Fibroblast of skin of right quadriceps (primary cell): ENCODE data around the gene FZR1.

Experiments used
- DNase-seq: peaks from one replicate; pipeline ENCODE4 v3.0.0-alpha.2; 2013

Gene FZR1

DNA sequence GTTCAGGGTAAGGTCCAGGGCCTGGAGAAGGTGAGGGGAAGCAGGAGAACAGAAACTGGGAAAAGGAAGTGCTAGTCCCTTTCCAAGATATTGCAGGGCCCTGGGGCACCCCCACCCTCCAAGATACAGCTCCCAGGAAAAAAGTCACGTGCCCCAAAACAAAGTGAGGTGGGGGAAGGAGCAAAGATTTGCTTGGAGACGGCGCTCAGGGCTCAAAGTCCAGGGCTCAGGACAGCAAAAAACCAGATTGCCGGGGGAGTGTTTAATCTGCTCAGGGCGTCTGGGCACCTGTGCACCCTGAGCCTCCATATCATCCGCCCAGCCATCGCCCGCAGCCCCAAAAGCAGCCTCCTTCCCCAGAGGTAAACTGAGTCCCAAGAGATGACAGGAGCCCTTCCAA is 32.1 kb upstream of the FZR1 start:
- no peak for DNase-seq

DNA sequence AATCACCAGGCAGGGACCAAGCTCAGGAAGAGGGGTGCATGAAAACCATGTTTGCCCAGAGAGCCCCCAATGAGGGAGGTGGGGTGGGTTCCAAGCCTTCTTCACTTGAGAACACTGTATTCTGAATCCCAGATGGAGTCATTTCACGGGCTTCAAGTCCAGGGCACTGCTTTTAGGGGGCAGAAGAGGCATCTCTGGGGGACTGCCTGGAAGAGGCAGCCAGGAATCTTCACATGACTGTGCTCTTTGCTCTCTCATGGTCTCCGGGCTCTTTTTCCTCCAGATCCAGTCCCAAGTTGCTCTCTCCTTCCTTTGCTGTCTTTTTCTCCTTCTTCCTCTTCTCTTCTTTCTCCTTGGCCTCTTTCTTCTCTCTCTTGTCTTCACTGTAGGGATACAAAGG is 31.5 kb upstream of the FZR1 start:
- DNase-seq: no peak

DNA sequence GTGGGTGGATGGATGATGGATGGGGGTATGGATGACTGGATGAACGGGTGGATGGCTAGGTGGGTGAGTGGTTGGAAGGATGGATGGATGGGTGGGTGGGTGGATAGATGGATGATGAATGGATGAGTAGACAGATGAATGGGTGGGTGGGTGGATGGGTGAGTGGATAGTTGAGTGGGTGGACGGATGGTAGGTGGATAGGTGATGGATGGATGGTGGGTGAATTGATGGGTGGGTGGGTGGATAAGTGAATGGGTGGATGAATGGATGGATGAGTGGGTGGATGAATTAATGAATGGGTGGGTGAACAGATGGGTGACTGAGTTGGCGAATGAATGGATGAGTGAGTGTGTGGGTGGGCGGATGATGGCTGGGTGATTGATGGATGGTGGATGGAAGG is 30.7 kb upstream of the FZR1 start:
- DNase-seq: no peak

DNA sequence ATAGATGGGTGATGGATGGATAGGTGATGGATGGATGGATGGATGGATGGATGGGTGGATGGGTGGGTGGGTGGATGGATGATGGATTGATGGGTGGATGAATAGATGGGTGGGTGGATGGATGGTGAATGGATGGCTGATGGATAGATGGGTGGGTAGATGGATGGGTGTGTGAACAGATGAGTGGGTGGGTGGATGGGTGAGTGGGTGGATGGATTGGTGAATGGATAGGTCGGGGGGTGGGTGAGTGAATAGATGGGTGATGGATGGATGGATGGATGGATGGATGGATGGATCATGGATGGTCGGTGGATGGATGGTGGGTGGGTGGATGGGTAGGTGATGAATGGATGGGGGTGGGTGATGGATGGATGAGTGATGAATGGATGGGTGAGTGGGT is 29.3 kb upstream of the FZR1 start:
- no peak for DNase-seq

DNA sequence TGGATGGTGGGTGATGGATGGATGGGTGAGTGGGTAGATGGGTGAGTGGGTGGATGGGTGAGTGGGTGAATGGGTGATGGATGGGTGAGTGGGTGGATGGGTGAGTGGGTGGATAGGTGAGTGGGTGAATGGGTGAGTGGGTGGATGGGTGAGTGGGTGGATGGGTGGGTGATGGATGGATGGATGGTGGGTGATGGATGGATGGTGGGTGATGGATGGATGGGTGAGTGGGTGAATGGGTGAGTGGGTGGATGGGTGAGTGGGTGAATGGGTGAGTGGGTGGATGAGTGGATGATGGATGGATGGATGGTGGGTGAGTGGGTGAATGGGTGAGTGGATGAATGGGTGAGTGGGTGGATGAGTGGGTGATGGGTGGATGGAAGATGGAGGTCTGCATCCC is 28.6 kb upstream of the FZR1 start:
- no peak for DNase-seq

DNA sequence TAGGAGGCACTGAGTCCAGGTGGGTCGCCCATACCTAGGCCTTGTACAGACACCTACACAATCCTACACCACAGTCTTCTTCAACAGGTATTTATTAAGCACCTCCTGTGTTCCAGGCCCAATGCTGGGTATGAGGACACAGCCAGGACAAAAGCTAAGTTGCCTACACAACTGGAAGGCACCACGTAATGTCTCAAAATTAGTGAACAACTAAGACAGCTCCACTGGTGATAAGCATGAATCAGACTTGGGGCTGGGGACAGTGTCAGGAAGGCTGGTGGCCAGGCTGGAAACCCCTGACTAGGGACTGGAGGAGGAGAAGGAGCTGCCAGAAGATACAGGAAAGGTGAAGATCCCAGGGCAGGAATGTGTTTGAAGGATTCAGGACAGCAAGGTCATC is 28.2 kb upstream of the FZR1 start:
- DNase-seq: no peak

DNA sequence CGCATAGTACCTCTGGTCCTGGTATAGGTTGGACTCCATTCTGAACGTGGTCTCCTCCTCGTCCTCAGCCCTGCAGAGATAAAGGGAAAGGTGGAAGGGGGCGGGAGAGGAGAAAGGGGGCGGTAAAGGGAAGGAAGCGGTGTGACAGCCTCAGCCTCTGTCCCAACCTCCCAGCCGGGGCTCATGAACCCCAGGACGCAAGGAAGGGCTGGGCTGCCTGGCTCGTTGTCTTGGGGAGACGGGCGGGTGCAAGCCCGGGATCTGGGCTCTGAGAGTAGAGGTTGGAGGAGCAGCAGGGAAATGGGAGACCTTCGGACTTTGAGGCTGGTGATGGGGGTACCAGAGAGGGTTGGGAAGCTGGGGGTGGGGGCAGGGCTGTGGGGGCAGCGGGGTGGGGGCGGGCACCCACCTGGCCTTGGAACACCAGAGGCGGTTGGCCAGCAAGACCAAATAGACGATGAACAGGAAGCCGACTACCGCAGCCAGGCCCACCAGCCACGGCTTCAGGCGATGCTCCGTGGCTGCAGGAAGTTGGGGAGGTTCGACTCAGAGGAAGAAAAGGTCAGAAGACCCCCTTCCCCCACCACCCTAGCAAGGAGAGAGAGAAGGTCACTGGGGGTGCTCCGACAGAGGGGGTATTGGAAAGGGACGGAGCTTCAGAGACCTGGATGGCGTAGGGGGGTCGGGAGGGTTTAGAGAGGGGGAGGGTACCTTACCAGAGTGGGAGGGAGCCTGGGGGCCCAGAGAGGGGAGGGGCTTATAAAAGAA is 27.5 kb upstream of the FZR1 start:
- DNase-seq: no peak

DNA sequence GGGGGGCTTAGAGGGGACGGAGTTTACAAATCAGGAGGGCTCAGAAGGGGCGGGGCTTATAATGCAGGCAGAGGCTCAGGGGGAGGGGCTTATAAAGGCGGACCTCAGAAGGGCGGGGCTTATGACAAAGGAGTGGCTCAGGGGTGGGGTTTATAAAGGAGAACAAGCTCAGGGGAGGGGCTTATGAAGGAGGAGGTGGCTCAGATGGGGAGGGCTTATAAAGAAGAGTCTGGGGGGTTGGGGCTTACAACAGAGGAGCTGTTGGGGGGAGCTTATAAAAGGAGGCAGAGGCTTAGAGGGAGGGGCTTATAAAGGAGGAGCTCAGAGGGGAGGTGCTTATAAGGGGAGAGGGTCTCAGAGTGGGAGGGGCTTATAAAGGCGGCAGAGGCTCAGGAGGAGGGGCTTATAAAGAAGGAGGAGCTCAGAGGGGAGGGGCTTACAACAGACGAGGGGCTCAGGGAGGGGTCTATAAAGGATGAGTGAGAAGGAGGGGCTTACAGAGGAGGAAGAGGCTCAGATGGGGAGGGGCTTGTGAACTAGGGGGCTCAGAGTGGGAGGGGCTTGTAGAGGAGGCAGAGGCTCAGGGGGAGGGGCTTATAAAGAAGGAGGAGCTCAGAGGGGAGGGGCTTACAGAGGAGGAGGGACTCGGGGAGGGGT is 26.8 kb upstream of the FZR1 start:
- DNase-seq: no peak

DNA sequence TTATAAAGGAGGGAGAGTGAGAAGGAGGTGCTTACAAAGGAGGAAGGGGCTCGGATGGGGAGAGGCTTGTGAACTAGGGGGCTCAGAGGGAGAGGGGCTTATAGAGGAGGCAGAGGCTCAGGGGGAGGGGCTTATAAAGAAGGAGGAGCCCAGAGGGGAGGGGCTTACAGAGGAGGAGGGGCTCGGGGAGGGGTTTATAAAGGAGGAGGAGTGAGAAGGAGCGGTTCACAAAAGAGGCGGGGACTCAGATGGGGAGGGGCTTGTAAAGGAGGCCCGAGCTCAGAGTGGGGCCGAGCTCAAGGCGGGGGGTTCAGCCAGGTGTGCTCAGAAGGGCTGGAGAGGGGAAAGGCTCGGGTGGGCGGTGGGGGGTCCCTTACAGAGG is 26.3 kb upstream of the FZR1 start:
- DNase-seq: no peak

DNA sequence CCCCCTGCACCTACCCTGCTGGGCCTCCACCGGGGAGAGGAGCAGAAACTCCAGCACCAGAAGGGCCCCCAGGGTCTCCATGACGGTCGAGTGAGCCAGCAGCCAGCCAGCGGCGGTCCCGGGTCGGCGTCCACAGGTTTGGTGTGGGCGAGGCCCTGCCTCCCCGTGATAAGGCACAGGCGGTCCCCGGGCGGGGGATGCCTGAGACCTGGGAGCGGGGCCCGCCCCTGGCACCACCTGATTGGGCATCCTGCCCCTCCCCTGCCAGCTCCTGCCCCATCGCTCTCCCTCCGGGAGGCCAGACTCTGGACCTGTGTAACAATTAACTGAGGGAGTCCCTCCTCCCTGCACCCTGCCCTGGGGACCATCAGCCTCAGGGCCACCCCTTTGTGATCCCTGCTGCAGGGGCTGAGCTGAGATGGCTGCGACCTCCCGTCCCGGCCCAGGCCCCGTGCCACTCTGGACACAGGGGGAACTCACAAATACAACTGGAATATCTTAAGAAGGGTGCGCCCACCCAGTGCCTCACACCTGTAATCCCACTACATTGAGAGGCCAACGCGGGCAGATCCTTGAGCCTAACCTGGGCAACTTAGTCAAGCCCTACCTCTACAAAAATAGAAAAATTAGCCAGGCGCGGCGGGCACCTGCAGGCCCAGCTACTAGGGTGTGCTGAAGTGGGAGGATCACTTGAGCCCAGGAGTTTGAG is 25.6 kb upstream of the FZR1 start, which contains the start of gene SMIM24:
SMIM24 (minus strand) TSS at position 143 of the 709 bp plus-strand sequence; CDS start at position 81, 62 bp downstream.
- DNase-seq: no peak

DNA sequence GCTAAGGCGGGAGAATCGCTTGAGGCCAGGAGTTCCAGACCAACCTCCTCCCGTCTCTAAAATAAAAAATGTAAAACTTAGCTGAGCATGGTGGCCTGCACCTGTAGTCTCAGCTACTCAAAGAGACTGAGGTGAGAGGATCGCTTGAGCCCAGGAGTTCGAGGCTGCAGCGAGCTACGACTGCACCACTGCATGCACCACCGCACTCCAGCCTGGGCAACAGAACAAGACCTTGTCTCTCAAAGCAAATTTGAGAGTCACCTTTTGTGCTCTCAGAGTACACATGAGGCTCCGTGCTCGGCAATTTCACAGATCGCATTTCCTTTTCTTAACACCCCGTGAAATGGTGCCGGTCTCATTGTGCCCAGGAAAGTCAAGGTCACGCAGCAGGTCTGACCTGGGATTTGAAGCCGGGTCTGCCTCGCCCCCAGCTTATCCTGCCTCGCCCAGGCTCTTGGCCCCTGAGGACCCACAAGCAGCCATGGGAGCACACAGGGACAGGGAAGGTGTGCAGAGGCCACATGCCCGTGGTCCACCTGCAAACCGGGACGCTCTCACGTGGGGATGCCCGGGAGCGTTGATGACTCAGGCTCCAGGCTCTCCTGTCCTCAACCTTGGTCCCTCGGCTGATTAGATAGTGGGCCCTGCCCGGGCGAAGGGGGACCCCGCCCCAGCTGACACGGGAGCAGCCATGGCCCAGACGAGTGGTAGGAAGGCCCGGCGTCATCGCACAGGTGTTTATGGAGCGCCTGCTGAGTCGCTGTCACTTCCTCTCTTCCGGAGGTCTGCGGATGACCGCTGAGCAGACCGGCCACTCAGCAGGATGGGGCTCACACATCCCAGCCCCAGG is 24.6 kb upstream of the FZR1 start:
- DNase-seq: no peak

DNA sequence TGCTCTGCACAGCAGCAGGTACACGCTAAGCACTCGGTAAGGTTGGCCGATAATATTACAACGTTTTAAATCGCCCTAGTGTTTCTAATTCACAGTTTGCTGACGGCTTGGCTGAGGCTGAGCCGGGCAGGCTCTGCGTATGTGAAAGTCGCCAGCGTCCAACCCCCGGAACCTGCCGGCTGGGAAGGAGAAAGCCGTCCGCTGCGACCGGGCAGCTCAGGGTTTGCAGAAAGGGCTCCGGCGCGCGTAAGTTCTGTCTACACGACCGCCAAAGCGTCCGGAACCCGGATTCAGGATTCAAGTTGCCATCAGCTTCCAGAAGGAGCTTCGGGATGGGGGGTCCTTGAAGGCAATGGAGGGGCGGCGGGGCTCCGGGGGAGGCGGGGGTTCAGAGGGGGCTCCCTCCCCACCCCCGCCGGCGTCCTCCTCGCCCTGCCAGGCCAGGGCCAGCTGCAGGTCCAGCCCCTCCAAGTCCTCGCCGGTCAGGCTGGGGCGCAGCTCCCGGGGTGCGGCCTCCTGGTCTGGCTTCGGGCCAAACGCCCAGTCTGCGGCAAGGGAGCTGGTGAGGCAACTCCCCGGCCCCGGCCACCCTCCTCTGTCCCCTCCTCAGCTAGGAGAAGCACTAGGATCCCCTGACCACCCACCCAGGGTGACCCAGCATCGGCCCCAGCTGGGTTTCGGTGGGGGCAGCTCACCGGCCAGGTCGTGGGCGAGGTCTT is 23.4 kb upstream of the FZR1 start:
- no peak for DNase-seq

DNA sequence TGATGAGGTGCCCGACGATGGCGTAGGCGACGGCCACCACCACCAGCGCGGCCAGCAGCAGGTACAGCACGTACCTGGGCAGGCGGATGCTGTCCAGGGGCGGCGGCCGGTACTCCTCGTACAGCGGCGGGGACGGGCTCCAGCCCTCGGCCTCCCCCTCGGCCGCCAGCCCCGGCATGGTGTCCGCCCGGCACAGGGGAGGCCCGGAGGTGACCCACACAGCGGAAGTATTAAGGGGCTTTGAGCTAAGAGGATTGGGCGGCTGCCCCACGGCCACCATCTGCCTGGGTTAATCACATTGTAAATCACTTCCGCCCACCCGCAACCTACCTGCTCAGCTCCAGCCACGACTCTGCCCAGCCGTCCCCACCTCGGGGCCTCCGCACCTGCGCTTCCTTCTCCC is 22.9 kb upstream of the FZR1 start, which contains the start of gene SMIM44:
SMIM44 (minus strand) TSS at position 216 of the 403 bp plus-strand sequence; CDS start at position 178, 38 bp downstream.
- DNase-seq: no peak

DNA sequence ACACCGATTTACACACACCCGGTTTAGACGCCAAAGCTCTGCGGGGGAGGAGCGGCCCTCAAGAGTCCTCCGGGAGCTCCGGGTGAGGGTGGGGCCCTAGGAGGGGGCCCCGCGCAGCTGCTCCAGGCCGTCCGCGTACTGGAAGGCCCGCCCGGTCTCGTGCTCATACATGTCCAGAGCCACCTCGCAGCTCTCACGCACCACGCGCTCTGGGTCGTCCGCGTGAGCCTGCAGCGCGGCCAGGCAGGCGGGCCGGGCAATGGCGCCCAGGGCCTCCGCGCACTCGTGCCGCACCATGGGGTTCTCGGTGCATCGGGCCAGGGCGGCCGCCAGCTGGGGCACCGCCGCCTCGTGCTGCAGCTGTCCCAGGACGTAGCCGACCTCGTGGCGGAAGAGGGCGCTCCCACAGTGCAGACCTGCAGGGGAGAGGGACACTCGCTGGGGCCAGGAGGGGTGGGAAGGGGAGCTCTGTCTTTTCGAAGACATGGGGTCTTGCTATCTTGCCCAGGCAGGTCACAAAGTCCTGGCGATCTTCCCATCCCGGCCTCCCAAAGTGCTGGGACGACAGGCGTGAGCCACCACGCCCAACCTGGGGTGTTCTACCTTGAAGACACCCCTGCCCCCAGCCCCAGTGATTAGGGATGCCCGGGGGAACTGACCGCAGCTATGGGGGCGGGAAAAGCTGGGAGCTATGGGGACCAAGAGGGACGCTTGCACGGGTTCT is 14.6 kb upstream of the FZR1 start:
- DNase-seq: no peak

DNA sequence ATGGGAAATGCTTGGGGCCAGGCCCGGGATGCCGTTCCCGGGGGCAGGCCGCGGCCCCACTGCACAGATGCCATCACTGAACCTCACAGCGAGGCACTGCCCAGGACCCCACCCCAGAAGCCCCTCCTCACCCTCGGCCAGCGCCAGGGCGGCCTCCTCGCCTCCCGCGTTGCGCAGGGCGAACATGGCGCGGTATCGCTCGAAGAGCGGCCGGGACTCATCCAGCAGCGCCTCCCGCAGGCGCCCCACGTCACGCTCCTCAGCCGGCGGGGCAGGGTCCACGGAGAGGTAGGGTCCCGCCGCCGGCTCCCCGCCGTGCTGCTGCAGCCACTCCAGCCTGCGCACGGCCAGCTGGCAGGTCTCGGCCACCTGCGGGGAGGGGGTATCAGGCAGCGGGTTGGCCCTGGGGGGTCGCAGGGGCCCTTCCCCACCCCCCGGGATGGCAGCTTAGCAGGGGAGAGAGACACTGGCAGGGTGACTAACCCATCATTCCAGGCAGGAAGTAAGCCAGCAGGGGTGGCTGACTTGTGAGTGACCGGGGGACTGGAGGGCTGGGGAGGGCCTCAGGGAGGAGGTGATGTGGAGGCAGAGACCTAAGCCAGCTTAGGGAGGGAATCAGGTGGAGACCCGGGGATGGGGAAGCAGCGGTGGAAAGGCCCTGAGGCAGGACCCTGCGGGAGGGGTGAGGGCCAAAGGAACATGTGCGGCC is 13.8 kb upstream of the FZR1 start:
- DNase-seq: no peak

DNA sequence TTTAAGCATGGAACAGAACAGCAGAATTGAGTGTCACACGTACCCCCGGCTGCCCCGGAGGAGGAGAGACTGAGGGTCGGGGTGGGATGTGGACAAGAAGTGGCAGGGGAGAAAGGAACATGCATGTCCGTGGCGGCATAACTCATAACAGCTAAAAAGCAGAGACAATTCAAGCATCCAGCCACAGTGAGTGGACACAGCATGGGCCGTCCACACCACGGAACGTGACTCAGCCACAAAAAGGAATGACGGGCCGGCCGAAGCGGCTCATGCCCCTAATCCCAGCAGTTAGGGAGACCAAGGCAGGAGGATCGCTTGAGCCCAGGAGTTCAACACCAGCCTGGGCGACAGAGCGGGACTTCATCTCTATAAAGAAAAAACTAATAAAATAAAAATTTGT is 13.2 kb upstream of the FZR1 start:
- no peak for DNase-seq

DNA sequence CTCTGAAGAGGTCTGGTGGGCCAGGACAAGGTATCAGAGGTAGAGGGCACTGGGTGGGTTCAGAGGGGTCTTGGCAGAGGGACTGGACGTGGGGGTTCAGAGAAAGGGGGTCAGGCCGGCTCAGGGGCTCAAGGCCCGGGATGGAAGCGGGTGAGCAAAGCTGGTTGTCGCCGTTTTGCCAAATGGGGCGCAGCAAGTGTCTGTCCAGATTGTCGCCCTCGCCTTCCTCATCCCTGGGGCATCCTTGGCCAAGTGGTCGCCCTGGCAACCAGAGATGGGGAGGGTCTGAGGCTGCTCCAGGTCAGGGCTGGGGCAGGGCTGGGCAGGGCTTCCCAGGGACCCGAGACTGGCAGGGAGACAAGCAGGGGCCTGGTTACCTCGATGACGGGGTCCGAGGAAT is 12.5 kb upstream of the FZR1 start:
- no peak for DNase-seq

DNA sequence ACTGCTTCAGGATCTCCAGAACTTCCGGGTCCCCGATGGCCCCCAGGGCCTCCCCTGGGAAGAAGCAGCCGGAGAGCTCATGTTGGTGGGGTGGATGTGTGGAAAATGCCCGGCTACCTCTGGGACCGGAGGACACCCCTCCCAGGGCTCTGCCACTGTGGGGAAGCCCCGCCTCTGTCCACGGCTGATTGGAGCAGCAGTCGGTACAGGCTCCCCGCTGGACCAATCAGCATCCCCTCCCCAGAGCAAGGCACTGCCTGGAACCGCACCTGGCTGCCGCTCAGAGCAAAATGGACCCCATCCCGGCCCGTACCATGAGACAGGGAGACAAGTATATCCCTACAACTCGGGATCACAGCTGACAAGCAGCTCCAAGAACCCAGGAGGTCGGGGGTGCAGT is 12.1 kb upstream of the FZR1 start:
- DNase-seq: no peak

DNA sequence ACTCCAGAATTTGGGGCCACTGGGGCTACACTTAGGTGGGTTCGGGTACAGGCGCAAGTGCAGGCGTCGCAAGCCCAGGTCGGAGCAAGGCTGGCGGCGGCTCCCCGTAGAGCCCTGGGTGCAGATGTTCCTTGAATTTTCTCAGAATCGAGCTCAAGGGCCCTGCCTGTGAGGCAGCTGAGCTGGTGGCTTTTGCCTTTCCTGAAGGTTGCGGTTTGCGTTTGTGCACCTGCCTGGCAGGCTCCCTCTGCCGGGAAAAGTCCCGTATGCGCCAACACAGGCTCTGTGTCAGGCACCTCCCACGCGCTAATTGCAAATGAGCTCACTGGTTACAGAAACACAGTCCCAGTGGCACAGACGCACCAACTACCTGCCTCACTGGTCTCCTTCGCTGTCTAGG is 11.6 kb upstream of the FZR1 start:
- no peak for DNase-seq

DNA sequence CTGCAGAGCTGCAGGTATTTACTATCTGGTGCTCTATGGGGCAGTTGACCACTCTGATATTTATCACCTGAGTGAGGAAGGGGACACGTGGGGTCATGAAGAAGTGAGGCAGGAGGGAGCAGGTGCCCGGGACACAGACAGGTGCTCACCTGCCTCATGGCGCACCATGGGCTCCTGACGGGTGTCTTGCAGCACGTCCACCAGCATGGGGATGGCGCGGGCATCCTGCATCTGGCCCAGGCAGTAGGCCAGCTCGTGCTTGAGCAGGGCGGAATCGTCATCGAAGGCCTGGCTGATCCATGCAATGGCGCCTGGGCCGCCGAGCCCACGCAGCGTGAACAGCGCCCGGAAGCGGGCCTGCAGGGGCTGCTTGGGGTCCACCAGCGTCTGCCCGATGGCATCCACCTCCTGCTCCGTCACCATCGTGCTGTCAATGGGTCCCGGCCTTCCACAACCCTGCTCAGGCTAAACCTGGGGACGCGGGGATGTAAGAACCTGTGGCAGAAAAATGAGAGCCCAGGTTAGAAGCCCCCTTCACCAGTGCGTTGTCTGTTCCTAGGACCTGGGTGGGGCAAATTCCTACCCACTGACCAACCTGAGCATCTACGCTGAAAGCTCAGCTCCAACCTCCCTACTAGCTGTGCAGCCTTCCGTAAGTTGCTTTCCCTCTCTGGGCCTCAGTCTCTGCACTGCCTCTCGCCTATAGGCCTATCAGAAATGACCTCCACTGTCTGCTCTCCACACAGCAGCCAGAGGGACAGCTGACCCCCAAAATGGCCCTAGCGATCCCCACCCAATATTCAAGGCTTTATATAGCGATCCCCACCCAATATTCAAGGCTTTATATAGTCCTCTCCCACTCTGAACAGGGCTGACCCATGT is 9.5 kb upstream of the FZR1 start:
- DNase-seq: no peak
